ENCODE measurements around the gene STK11. TPM values are rescaled to one million over a fixed set of nuclear protein-coding genes. Genes with fewer than 3 reads are reported as not detected.

The STK11 gene, protein sequence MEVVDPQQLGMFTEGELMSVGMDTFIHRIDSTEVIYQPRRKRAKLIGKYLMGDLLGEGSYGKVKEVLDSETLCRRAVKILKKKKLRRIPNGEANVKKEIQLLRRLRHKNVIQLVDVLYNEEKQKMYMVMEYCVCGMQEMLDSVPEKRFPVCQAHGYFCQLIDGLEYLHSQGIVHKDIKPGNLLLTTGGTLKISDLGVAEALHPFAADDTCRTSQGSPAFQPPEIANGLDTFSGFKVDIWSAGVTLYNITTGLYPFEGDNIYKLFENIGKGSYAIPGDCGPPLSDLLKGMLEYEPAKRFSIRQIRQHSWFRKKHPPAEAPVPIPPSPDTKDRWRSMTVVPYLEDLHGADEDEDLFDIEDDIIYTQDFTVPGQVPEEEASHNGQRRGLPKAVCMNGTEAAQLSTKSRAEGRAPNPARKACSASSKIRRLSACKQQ
- total RNA-seq = 76.9 and 77.2 TPM in 2 replicates

DNA sequence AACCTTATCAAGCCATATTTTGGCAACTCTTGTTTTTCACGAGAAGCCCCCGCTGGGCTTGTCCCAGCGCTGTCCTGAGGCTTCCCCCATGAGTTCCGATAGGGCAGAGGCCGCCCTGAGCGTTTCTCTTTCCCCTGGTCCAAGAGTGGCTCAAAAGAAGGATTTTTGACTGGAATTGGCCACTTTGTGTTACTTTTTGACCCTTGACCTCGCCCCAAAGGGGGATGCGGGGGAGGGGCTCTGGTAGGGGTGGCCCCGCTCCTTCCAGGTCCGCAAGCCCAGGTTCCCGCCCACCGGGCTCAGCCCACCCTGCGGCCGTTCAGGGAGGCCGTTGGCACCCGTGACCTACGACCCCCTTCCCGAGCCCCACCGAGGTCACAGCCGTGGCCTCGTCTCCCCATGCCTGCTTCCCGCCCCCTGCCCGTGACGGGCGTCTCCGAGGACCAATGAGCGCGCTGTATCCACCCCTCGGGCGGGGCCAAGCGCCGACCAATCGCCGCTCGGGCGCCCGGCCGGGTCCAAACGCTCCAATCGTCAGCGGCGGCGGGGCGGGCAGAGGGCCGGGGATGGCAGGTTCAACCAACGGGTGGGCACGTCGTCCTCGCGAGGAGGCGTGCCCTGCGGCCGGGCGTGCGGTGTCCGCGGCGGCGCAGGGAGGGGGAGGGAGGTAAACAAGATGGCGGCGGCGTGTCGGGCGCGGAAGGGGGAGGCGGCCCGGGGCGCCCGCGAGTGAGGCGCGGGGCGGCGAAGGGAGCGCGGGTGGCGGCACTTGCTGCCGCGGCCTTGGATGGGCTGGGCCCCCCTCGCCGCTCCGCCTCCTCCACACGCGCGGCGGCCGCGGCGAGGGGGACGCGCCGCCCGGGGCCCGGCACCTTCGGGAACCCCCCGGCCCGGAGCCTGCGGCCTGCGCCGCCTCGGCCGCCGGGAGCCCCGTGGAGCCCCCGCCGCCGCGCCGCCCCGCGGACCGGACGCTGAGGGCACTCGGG is at the start of gene STK11:
STK11 (plus strand) TSS at position 665 of the 986 bp plus-strand sequence. CDS start 1,136 bp downstream, outside the sequence.

DNA sequence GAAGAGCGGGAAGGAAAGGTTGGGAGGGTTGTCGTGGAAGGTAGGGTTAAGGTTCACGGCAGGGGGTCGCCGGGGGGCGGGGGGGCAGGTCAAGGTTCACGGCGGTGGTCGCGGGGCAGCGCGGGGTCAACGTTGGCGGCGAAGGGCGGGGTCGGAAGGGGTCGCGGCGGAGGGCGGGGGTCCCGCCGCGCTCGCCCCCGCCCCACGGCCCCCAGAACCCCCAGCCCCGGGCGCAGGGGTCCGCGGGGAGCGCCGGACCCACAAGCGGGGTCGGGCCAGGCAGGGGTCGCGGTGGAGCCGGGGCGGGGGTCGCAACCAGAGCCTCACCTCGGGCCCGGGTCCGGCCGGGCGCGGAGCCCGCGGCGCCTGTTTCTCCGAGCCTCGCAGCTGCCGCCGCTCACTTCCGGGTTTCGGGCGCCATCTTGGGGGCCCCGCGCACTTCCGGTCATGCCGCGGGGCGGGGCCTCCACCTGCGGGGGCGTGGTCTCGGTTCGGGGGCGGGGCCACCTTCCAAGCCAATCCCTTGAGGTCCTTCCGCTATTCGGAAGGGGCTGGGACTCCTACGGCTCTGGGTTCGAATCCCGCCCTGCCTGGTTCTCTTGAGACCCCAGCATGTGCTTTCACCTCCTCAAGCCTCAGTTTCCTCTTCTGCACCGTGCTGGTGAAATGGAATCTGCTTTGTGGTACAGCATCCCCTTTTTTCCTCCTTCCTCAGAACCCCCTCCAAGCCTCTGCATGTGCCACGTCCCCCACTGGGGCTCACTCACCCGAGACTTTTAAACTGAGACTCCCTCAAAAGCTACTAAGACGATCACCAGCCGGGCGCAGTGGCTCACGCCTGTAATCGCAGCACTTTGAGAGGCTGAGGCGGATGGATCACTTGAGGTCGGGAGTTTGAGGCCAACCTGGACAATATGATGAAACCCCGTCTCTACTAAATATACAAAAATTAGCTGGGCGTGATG is 31.5 kb upstream of the STK11 start, which contains the start of gene SBNO2:
SBNO2 (minus strand) TSS at position 424 of the 965 bp plus-strand sequence. CDS start 19,992 bp downstream, outside the sequence.

DNA sequence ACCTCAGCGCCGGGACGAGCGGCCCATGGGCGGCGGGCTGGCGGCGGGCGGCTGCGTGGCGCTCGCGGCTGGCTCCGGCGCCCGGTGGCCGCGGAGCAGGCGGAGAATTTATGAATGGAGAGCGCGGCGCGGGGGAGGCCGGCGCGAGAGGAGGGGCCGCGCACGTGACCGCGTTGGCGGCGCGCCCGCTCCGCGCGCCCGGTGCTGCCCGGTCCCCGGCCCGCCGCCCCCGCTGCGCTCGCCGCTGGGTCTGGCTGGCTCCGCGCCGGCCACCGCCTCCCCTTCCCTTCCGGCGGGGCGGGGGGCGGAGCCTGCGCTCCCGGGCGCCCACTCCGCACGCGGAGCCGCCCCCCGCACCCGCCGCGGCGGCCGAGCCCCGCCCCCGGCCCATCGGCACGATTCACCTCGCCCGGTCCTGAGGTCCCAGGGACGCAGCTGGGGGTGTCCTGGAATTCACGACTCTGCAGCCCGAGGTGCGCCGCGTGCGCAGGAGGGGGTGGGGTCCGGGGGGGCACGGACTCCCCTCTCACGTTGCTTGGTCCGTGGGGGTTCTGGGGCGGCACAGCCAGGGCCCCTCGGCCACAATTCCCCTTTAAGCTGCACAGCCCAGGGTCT is 32.3 kb downstream of the STK11 start, which contains the start of gene CBARP:
CBARP (minus strand) TSS at position 252 of the 615 bp plus-strand sequence. CDS start 1,905 bp downstream, outside the sequence.

DNA sequence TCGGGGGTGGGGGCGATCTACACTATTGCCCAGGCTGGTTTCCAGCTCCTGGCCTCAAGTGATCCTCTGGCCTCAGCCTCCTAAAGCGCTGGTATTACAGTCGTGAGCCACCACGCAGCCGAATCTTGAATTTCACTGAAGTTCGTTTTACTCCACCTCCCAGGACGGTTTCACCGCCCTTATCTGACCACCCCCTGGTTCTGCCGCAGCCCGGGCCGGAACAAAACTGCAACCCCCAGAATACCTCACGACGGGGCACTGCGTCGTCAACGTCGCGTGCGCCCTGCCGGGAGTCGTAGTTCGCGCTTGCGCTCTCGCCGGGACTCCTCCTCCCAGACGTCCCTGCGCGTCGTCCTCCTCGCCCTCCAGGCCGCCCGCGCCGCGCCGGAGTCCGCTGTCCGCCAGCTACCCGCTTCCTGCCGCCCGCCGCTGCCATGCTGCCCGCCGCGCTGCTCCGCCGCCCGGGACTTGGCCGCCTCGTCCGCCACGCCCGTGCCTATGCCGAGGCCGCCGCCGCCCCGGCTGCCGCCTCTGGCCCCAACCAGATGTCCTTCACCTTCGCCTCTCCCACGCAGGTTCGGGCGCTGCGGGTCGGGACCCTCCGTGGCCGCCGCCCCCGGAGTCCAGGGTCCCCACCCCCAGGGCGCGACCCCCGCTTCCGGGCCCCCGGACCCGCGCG is 36.0 kb downstream of the STK11 start, which contains the start of gene ATP5F1D:
ATP5F1D (plus strand) TSS at position 335 of the 679 bp plus-strand sequence; CDS start at position 435, 100 bp downstream.

DNA sequence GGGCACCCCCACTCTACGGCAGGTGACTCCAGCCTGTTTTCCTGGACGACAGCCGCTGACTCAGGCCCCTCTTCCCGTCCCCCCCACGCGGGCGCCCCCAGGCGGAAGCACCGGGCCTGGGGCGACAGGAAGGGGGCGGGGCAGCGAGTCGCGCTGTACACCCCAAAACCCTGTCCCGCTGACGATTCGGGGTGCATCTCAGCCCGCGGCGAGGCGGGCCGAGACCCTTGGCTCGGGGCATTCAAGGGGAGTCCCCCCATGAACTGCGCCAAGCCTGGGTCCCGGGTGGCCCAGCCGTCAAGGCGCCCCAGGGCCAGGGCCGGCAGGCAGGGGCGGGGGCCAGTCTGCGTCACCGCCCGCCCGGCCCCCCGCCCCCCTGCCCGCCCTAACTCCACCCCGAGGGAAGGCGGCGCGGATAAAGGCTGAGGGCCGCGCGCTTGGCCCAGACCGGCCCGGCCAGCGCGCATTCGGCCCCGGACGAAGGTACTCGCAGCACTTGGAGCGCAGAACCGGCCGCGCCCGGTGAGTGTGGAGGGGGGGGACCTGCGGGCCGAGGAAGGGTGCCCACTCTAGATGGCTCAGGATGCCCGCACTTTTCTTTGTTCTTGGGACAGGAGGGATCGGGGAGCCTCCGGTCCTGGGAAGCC is 42.7 kb downstream of the STK11 start, which contains the start of gene MIDN:
MIDN (plus strand) TSS at position 445 of the 647 bp plus-strand sequence. CDS start 1,714 bp downstream, outside the sequence.

DNA sequence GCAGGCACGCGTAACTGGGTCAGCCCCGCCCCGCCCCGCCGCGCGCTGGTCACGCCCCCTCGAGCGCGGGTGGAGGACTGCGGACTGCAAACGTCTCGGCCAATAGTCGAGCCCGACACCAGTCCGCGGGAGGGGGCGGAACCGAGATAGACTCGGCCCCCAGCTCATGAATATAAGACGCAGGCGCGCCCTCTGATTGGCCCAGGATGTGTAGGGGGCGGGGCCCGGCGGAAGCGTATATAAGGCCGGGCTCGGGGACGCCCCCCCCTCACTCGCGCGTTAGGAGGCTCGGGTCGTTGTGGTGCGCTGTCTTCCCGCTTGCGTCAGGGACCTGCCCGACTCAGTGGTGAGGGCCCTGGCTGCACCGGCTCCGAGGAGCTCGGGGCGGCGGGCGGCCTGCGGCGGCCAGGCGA is 63.5 kb downstream of the STK11 start, which contains the start of gene CIRBP:
CIRBP (plus strand) TSS at position 268 of the 413 bp plus-strand sequence. CDS start 1,602 bp downstream, outside the sequence.

DNA sequence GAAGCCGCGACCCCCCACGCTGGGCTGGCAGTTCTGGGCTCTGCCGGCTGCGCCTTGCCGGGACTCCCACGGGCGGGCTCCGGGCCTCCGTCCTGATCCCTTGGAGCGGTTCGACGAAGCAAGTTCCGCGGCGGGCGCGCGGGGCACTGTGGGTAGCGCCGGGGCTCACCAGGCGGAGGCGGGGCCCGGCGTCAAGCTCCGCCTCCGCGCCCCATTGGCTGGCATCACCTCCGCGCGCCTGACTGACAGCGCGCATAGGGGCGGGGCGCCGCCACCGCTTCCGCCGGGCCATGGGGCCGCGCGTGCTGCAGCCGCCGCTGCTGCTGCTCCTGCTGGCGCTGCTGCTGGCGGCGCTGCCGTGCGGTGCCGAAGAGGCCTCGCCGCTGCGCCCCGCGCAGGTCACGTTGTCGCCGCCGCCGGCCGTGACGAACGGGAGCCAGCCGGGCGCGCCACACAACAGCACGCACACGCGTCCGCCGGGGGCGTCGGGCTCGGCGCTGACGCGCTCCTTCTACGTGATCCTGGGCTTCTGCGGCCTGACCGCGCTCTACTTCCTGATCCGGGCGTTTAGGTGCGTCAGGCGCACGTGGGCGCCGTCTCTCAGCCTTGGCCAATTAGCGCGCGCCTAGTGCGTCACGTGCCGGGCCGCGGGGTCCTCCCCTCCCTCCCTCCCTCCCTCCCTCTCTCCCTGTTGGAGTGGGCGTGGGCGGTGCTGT is 69.8 kb downstream of the STK11 start, which contains the start of gene FAM174C:
FAM174C (plus strand) TSS at position 271 of the 716 bp plus-strand sequence; CDS start at position 291, 20 bp downstream.

Other genes with a start within 250 kb of the STK11 start
- gene WDR18, start 221.4 kb upstream of the STK11 start, total RNA-seq = 26.5 and 34.7 TPM in 2 replicates
- gene GRIN3B, start 205.4 kb upstream of the STK11 start, total RNA-seq = 0.20 and 1.7 TPM in 2 replicates
- 91.7 and 118 TPM in 2 replicates for gene TMEM259, start 184.7 kb upstream of the STK11 start, total RNA-seq
- not detected in 2 replicates for gene RNU6-2, start 184.3 kb upstream of the STK11 start, total RNA-seq
- gene CNN2, start 179.2 kb upstream of the STK11 start, total RNA-seq = 200 and 242 TPM in 2 replicates
- 6.5 and 7.7 TPM in 2 replicates for gene ABCA7, start 165.7 kb upstream of the STK11 start, total RNA-seq
- gene ARHGAP45, start 138.6 kb upstream of the STK11 start, total RNA-seq = 0.65 and 2.1 TPM in 2 replicates
- gene POLR2E, start 110.4 kb upstream of the STK11 start, total RNA-seq = 103 and 125 TPM in 2 replicates
- gene GPX4, start 101.8 kb upstream of the STK11 start, total RNA-seq = 171 and 174 TPM in 2 replicates
- gene SBNO2, start 31.5 kb upstream of the STK11 start, total RNA-seq = 74.7 and 93.6 TPM in 2 replicates
- 2.3 and 7.7 TPM in 2 replicates for gene CBARP, start 32.2 kb downstream of the STK11 start, total RNA-seq
- gene ATP5F1D, start 36.0 kb downstream of the STK11 start, total RNA-seq = 24.0 and 32.8 TPM in 2 replicates
- gene MIDN, start 42.8 kb downstream of the STK11 start, total RNA-seq = 22.4 and 28.5 TPM in 2 replicates
- 88.7 and 88.8 TPM in 2 replicates for gene CIRBP, start 63.6 kb downstream of the STK11 start, total RNA-seq
- 19.2 and 33.3 TPM in 2 replicates for gene FAM174C, start 69.8 kb downstream of the STK11 start, total RNA-seq
- gene EFNA2, start 80.1 kb downstream of the STK11 start, total RNA-seq = not detected in 2 replicates
- gene NDUFS7, start 178.1 kb downstream of the STK11 start, total RNA-seq = 46.2 and 51.7 TPM in 2 replicates
- gene GAMT, start 195.8 kb downstream of the STK11 start, total RNA-seq = 26.1 and 38.8 TPM in 2 replicates
- gene DAZAP1, start 201.8 kb downstream of the STK11 start, total RNA-seq = 46.5 and 63.6 TPM in 2 replicates
- gene RPS15, start 232.6 kb downstream of the STK11 start, total RNA-seq = 311 and 346 TPM in 2 replicates
- 0.13 and 0.20 TPM in 2 replicates for gene APC2, start 244.3 kb downstream of the STK11 start, total RNA-seq

All from smooth muscle cell of the pulmonary artery (primary cell).